HG02623 (cell line): ENCODE data around the gene MEF2C.

Experiments
- ATAC-seq: cut with Tn5 transposase; IDR thresholded peaks from one replicate; pipeline ENCODE4 v1.9.1; 2021; ENCODE audit warnings: moderate library complexity; ENCODE audit not compliant: unreplicated experiment

The MEF2C gene

GRCh38 chr5:88765171-88765570 is 117.8 kb downstream of the MEF2C start:
- no peak for ATAC-seq

GRCh38 chr5:88761939-88762338 is 121.0 kb downstream of the MEF2C start:
- ATAC-seq, result no peak

GRCh38 chr5:88761269-88761850 is 121.6 kb downstream of the MEF2C start:
- ATAC-seq, result no peak

GRCh38 chr5:88760527-88760926 is 122.5 kb downstream of the MEF2C start:
- no peak for ATAC-seq

- no peak for ATAC-seq
These were observed 124.4 kb downstream of the MEF2C start for GRCh38 chr5:88758591-88758990.

GRCh38 chr5:88758184-88758583 is 124.8 kb downstream of the MEF2C start:
- no peak for ATAC-seq

- ATAC-seq, result no peak
These were observed 126.0 kb downstream of the MEF2C start for GRCh38 chr5:88756953-88757352.

GRCh38 chr5:88748666-88749065 is 134.3 kb downstream of the MEF2C start:
- ATAC-seq, result no peak

GRCh38 chr5:88746438-88746882 is 136.5 kb downstream of the MEF2C start:
- ATAC-seq, result peak; percentile 85

- no peak for ATAC-seq
These were observed 137.8 kb downstream of the MEF2C start for GRCh38 chr5:88745093-88745696.

- ATAC-seq, result no peak
These were observed 139.7 kb downstream of the MEF2C start for GRCh38 chr5:88743231-88743834.

GRCh38 chr5:88741964-88742363 is 141.0 kb downstream of the MEF2C start:
- ATAC-seq, result no peak

GRCh38 chr5:88740604-88741185 is 142.3 kb downstream of the MEF2C start:
- no peak for ATAC-seq

- ATAC-seq, result peak; percentile 37
These were observed 146.5 kb downstream of the MEF2C start for GRCh38 chr5:88736494-88736893.

- no peak for ATAC-seq
These were observed 148.0 kb downstream of the MEF2C start for GRCh38 chr5:88734983-88735382.

GRCh38 chr5:88734191-88734640 is 148.8 kb downstream of the MEF2C start:
- ATAC-seq, result peak; percentile 49

GRCh38 chr5:88732862-88733261 is 150.1 kb downstream of the MEF2C start:
- ATAC-seq, result no peak

- peak; percentile 36 for ATAC-seq
These were observed 150.8 kb downstream of the MEF2C start for GRCh38 chr5:88732181-88732633.

GRCh38 chr5:88729829-88730182 is 153.2 kb downstream of the MEF2C start:
- no peak for ATAC-seq

GRCh38 chr5:88729084-88729828 is 153.7 kb downstream of the MEF2C start:
- peak; percentile 31 for ATAC-seq

- no peak for ATAC-seq
These were observed 155.2 kb downstream of the MEF2C start for GRCh38 chr5:88727705-88728313.
